K562 (cell line): ENCODE results near the gene HDAC3.

ENCODE experiments used
- NFIC ChIP-seq: fragments of 450-650 bp; IDR thresholded peaks from 2 replicates; pipeline ENCODE4 v1.6.1; 2017; ENCODE audit warnings: mild to moderate bottlenecking, inconsistent platforms
- POLR2A ChIP-seq: fragments of 450-650 bp; conservative IDR thresholded peaks from 2 replicates; pipeline ENCODE4 v1.6.1; 2016
- ZNF561 ChIP-seq: fragments of 450-650 bp; formaldehyde crosslinking; conservative IDR thresholded peaks from 2 replicates; pipeline ENCODE4 v1.4.0; 2020; ENCODE audit warnings: mild to moderate bottlenecking, moderate library complexity

DNA sequence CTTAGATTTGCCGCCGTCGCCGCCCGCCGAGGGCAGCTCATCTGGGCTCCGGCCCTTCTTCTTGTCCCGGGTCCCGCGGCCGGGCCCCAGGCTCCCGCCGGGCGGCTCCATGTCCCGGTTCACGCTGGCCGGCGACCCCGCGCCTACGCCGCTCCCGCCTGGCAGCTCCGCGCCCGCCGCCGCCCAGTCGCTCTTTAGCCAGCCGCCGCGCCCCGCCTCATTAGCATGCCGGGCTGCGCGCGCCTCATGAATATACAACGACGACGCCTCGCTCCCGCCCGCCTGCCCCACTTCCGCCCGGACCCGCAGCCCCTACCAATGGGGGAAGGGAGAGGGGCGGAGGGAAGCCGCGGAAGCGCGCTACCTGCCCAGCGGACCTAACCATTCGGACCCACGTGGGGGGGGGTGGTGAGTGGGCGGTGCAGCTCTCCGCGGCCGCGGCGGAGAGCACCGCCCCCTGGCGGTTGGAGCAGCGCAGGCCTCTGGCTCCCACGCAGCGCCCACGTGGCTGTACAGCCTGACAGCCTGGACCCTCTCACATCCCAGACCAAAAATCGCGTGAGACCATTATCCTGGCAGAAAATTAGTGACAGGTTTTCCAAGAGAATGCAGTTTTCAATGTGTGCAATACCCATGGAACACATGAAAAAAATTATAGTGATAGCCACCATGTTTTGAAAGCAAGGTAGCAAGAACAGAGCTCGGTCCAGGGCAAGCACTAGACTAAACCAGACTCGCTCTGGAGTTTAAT is 17.7 kb downstream of the HDAC3 start, which contains the start of gene DIAPH1:
- TF ChIP-seq NFIC (no peak; the same call in 1 of the 2 replicates), POLR2A (no peak), ZNF561 (CRISPR knock-in tag) (no peak)
